ENCODE measurements around the gene PDLIM4.
A peak's percentile ranks its signal among the peaks of the same experiment; 100 is the strongest.

Gene PDLIM4

GRCh38 chr5:132281856-132282614 lies 24.5 kb downstream of the PDLIM4 start:
- H3K36me3 ChIP-seq: peaks cover 12% of the 10 kb centered on the region
- H3K4me3 ChIP-seq (ENCODE audit: low read depth in 1 of 2, low read length in 1 of 2): no peak overlapping the region
- no peaks in the 10 kb centered on the region for H3K9me3 ChIP-seq
- H3K4me1 ChIP-seq (ENCODE audit: control insufficient read depth in 1 of 2, insufficient read depth in 1 of 2, low read depth in 1 of 2, low read length in 1 of 2): peaks cover 27 to 31% of the 10 kb centered on the region in 2 experiments
- peak overlapping the region; percentile 76 for H3K27ac ChIP-seq
- H3K27me3 ChIP-seq: no peaks in the 10 kb centered on the region
- TF ChIP-seq CTCF (IDR thresholded peaks at IDR 0.05): no peak

- H3K9me3 ChIP-seq: no peaks in the 10 kb centered on the region
- H3K4me3 ChIP-seq (ENCODE audit: low read depth in 1 of 2, low read length in 1 of 2): no peak overlapping the region
- no peaks in the 10 kb centered on the region for H3K27me3 ChIP-seq
- H3K4me1 ChIP-seq (ENCODE audit: control insufficient read depth in 1 of 2, insufficient read depth in 1 of 2, low read depth in 1 of 2, low read length in 1 of 2): peaks cover 25 to 29% of the 10 kb centered on the region in 2 experiments
- TF ChIP-seq CTCF (IDR thresholded peaks at IDR 0.05): no peak
- peak overlapping the region; percentile 1 for H3K27ac ChIP-seq
- H3K36me3 ChIP-seq: peaks cover 23% of the 10 kb centered on the region
Observed at GRCh38 chr5:132283423-132284043, 26.0 kb downstream of the PDLIM4 start.

- no peak overlapping the region for H3K27ac ChIP-seq
- no peak overlapping the region for H3K4me3 ChIP-seq (ENCODE audit: low read depth in 1 of 2, low read length in 1 of 2)
- no peaks in the 10 kb centered on the region for H3K9me3 ChIP-seq
- H3K36me3 ChIP-seq: peaks cover 32% of the 10 kb centered on the region
- H3K4me1 ChIP-seq (ENCODE audit: control insufficient read depth in 1 of 2, insufficient read depth in 1 of 2, low read depth in 1 of 2, low read length in 1 of 2): peaks cover 39 to 41% of the 10 kb centered on the region in 2 experiments
- TF ChIP-seq CTCF (IDR thresholded peaks at IDR 0.05): no peak
- H3K27me3 ChIP-seq: no peaks in the 10 kb centered on the region
Observed at GRCh38 chr5:132289097-132289496, 31.6 kb downstream of the PDLIM4 start.

- peaks cover 41 to 46% of the 10 kb centered on the region in 2 experiments for H3K4me1 ChIP-seq (ENCODE audit: control insufficient read depth in 1 of 2, insufficient read depth in 1 of 2, low read depth in 1 of 2, low read length in 1 of 2)
- H3K36me3 ChIP-seq: peaks cover 23% of the 10 kb centered on the region
- TF ChIP-seq CTCF (IDR thresholded peaks at IDR 0.05): no peak
Observed at GRCh38 chr5:132291026-132291425, 33.5 kb downstream of the PDLIM4 start.

GRCh38 chr5:132293066-132293991 lies 35.8 kb downstream of the PDLIM4 start:
- TF ChIP-seq CTCF (IDR thresholded peaks at IDR 0.05): no peak
- Histone ChIP-seq H3K27me3 (no peaks in the 10 kb centered on the region), H3K9me3 (no peaks in the 10 kb centered on the region), H3K4me1 (ENCODE audit: control insufficient read depth in 1 of 2, insufficient read depth in 1 of 2, low read depth in 1 of 2, low read length in 1 of 2) (peaks cover 61 to 69% of the 10 kb centered on the region in 2 experiments), H3K27ac (peak overlapping the region; percentile 99), H3K36me3 (peaks cover 10% of the 10 kb centered on the region), H3K4me3 (ENCODE audit: low read depth in 1 of 2, low read length in 1 of 2) (peak overlapping the region; percentile 83 to 84)

More at GRCh38 chr5:132291026-132291425, 33.5 kb downstream of the PDLIM4 start:
- Histone ChIP-seq H3K27ac (peak overlapping the region; percentile 44), H3K27me3 (no peaks in the 10 kb centered on the region), H3K9me3 (no peaks in the 10 kb centered on the region), H3K4me3 (ENCODE audit: low read depth in 1 of 2, low read length in 1 of 2) (peak overlapping the region in 1 of 2 experiments; percentile 19)

Data from neutrophil (primary cell).